H9 (cell line): ENCODE data around the gene VRK2. TPM values are rescaled to one million over a fixed set of nuclear protein-coding genes. Genes with fewer than 3 reads are reported as not detected.

Experiments
- DNase-seq: peaks from one replicate; pipeline ENCODE4 v3.0.0-alpha.2; 2017
- H2AFZ ChIP-seq: one replicate; pipeline ENCODE4 v1.6.1; 2013; ENCODE audit warnings: mild to moderate bottlenecking, low read length, control low read depth, moderate library complexity
- H2AK5ac ChIP-seq: 2 replicates; pipeline ENCODE4 v1.6.1; 2013; ENCODE audit warnings: low read length, control low read depth, mixed read lengths; ENCODE audit not compliant: insufficient read length
- H2BK120ac ChIP-seq: one replicate; pipeline ENCODE4 v1.6.1; 2013; ENCODE audit warnings: low read depth, mild to moderate bottlenecking, low read length, control low read depth, inconsistent platforms; ENCODE audit not compliant: poor library complexity, severe bottlenecking
- H2BK12ac ChIP-seq: 2 replicates; pipeline ENCODE4 v1.6.1; 2013; ENCODE audit warnings: low read length, control low read depth, mixed read lengths, low read depth; ENCODE audit not compliant: insufficient read length
- H2BK15ac ChIP-seq: 2 replicates; pipeline ENCODE4 v1.6.1; 2013; ENCODE audit warnings: low read depth, low read length, control low read depth
- H2BK20ac ChIP-seq: one replicate; pipeline ENCODE4 v1.6.1; 2013; ENCODE audit warnings: low read depth, mild to moderate bottlenecking, low read length, control low read depth, inconsistent platforms; ENCODE audit not compliant: poor library complexity, severe bottlenecking
- H2BK5ac ChIP-seq: 2 replicates; pipeline ENCODE4 v1.6.1; 2013; ENCODE audit warnings: low read length, control low read depth, mixed read lengths; ENCODE audit not compliant: insufficient read length
- H3K14ac ChIP-seq: 2 replicates; pipeline ENCODE4 v1.6.1; 2013; ENCODE audit warnings: low read length, control low read depth; ENCODE audit not compliant: insufficient read depth
- H3K18ac ChIP-seq: 2 replicates; pipeline ENCODE4 v1.6.1; 2013; ENCODE audit warnings: low read depth, mild to moderate bottlenecking, mixed read lengths, low read length, control low read depth; ENCODE audit not compliant: insufficient read length
- H3K23ac ChIP-seq: 2 replicates; pipeline ENCODE4 v1.6.1; 2013; ENCODE audit warnings: low read length, control low read depth, mixed read lengths, low read depth; ENCODE audit not compliant: insufficient read length
- H3K23me2 ChIP-seq: 2 replicates; pipeline ENCODE4 v1.6.1; 2013; ENCODE audit warnings: low read depth, mild to moderate bottlenecking, mixed read lengths, low read length, control low read depth; ENCODE audit not compliant: insufficient read length, poor library complexity, severe bottlenecking
- H3K27ac ChIP-seq: 2 replicates; pipeline ENCODE4 v1.5.1; 2013; ENCODE audit warnings: low read length, control low read depth, mixed read lengths, low read depth; ENCODE audit not compliant: insufficient read length
- H3K27me3 ChIP-seq: 2 replicates; pipeline ENCODE4 v1.6.1; 2013; ENCODE audit warnings: low read length, control low read depth, inconsistent platforms; ENCODE audit not compliant: insufficient read depth
- H3K4ac ChIP-seq: 2 replicates; pipeline ENCODE4 v1.6.1; 2013; ENCODE audit warnings: low read depth, mild to moderate bottlenecking, control low read depth, inconsistent platforms, low read length, moderate library complexity
- H3K4me1 ChIP-seq: 2 replicates; pipeline ENCODE4 v1.6.1; 2013; ENCODE audit warnings: low read length, control low read depth, inconsistent platforms; ENCODE audit not compliant: insufficient read depth
- H3K4me2 ChIP-seq: 2 replicates; pipeline ENCODE4 v1.6.1; 2013; ENCODE audit warnings: low read length, control low read depth, mixed read lengths; ENCODE audit not compliant: insufficient read length, insufficient read depth
- H3K56ac ChIP-seq: 2 replicates; pipeline ENCODE4 v1.6.1; 2013; ENCODE audit warnings: low read depth, mild to moderate bottlenecking, mixed read lengths, low read length, control low read depth; ENCODE audit not compliant: insufficient read length
- H3K79me1 ChIP-seq: 2 replicates; pipeline ENCODE4 v1.6.1; 2013; ENCODE audit warnings: low read depth, mild to moderate bottlenecking, moderate library complexity, low read length, control low read depth, inconsistent platforms; ENCODE audit not compliant: insufficient read depth, poor library complexity, severe bottlenecking
- H3K79me2 ChIP-seq: 2 replicates; pipeline ENCODE4 v1.6.1; 2013; ENCODE audit warnings: low read length, control low read depth, inconsistent platforms; ENCODE audit not compliant: insufficient read depth
- H3K9ac ChIP-seq: 2 replicates; pipeline ENCODE4 v1.6.1; 2013; ENCODE audit warnings: low read length, control low read depth, mixed read lengths; ENCODE audit not compliant: insufficient read length; ENCODE audit errors: extremely low read depth
- H3K9me3 ChIP-seq: one replicate; pipeline ENCODE4 v1.6.1; 2013; ENCODE audit warnings: low read depth, low read length, inconsistent platforms; ENCODE audit not compliant: control insufficient read depth
- H3T11ph ChIP-seq: one replicate; pipeline ENCODE4 v1.6.1; 2013; ENCODE audit warnings: mild to moderate bottlenecking, low read length, control low read depth, inconsistent platforms
- H4K20me1 ChIP-seq: one replicate; pipeline ENCODE4 v1.6.1; 2013; ENCODE audit not compliant: control insufficient read depth, insufficient read length, insufficient read depth
- H4K5ac ChIP-seq: 2 replicates; pipeline ENCODE4 v1.6.1; 2013; ENCODE audit warnings: low read depth, mild to moderate bottlenecking, mixed read lengths, low read length, control low read depth; ENCODE audit not compliant: insufficient read length
- H4K8ac ChIP-seq: replicated peaks from 2 replicates; pipeline ENCODE4 v1.6.1; 2013; ENCODE audit warnings: low read length, control low read depth, mixed read lengths, low read depth; ENCODE audit not compliant: insufficient read length
- H4K91ac ChIP-seq: 2 replicates; pipeline ENCODE4 v1.6.1; 2013; ENCODE audit warnings: low read depth, mild to moderate bottlenecking, moderate library complexity, mixed read lengths, low read length, control low read depth; ENCODE audit not compliant: insufficient read length
- H3K27ac Mint-ChIP-seq, 3 experiments: 2 replicates in 2 of 3; 3 replicates in 1 of 3; pipeline ENCODE4 v1.8.0; 2020 to 2021; ENCODE audit warnings: mixed read lengths in 3 of 3, mild to moderate bottlenecking in 1 of 3, moderate library complexity in 1 of 3
- H3K27me3 Mint-ChIP-seq: 2 replicates; pipeline ENCODE4 v1.8.0; 2021; ENCODE audit warnings: low read depth, mild to moderate bottlenecking, moderate library complexity, mixed read lengths
- H3K36me3 Mint-ChIP-seq, 3 experiments: 2 replicates in 2 of 3; 3 replicates in 1 of 3; pipeline ENCODE4 v1.8.0; 2020 to 2021; ENCODE audit warnings: low read depth in 3 of 3, mixed read lengths in 3 of 3; ENCODE audit not compliant: insufficient read depth in 1 of 3
- H3K4me1 Mint-ChIP-seq, 2 experiments: 2 replicates each; pipeline ENCODE4 v1.8.0; 2020; ENCODE audit warnings: mixed read lengths in 2 of 2
- H3K4me3 Mint-ChIP-seq, 2 experiments: 2 replicates in 1 of 2; 3 replicates in 1 of 2; pipeline ENCODE4 v1.8.0; 2020 to 2021; ENCODE audit warnings: mild to moderate bottlenecking in 2 of 2, mixed read lengths in 2 of 2, moderate library complexity in 1 of 2
- H3K9me3 Mint-ChIP-seq, 2 experiments: 2 replicates in 1 of 2; 3 replicates in 1 of 2; pipeline ENCODE4 v1.8.0; 2020; ENCODE audit warnings: mild to moderate bottlenecking in 2 of 2, mixed read lengths in 2 of 2, moderate library complexity in 1 of 2
- CTCF ChIP-seq: fragments of 200-600 bp; sonication (generic); conservative IDR thresholded peaks from 3 replicates; pipeline ENCODE4 v1.8.0; 2021; ENCODE audit warnings: antibody characterized with exemption, mild to moderate bottlenecking
- WGBS: extraction: QIAGEN DNeasy Blood & Tissue Kit; methylation state at CpG from one replicate; pipeline ENCODE4 v1.1.7; 2013; ENCODE audit warnings: missing lambda C conversion rate, low lambda C conversion rate, mixed read lengths; ENCODE audit not compliant: insufficient read length; ENCODE audit errors: extremely low coverage; 5-methylcytosine and 5-hydroxymethylcytosine counted together
- total RNA-seq: library from RNA; stranded (reverse); gene quantifications from 2 replicates; pipeline ENCODE4 v1.2.1, GENCODE V29; 2021

VRK2 gene
- total RNA-seq, 1 experiment from 2014 or later, result 23.8 TPM

DNA sequence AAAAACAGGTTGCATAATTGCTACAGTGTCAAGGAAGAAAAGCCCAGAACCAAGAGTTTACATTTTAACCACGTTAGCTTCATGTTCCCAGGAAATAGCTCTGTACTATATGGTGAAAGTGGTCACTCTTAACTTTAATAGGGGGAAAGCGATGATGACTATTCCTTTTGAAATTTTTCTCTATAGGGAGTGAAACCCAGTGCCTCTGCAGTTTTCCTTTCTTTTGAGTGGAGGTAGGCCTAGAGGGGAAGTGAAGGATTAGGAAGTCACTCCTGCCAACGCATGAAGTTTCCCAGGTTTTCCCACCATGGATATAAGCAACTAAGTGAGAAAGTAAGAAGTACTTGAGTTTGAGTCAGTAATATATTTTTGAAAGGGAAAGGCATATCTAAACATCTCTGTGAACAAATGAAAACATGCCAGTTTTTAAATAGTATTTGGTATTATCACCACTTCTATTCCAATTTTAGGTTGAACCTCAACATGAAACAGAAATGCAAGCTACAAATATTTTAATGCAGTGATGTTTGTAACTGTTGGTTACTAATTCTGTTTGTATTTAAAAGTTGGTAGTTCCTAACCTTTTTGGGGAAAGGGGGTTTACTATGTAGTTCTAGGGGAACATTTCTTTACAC is 91.9 kb downstream of the VRK2 start:
- no peak overlapping the region for H4K91ac ChIP-seq
- no peak for TF ChIP-seq CTCF
- H3K27ac Mint-ChIP-seq, result peak overlapping the region in 2 of 3 experiments; percentile 13 to 76; a peak in 3 of 7 replicates

More for the DNA sequence above, 91.9 kb downstream of the VRK2 start:
- Histone ChIP-seq H2AK5ac (no peak overlapping the region), H4K5ac (no peak overlapping the region), H3K23ac (no peak overlapping the region), H3K9me3 (no peaks in the 10 kb centered on the region), H2BK5ac (no peak overlapping the region), H3K18ac (no peak overlapping the region), H3K14ac (no peak overlapping the region), H2BK12ac (no peak overlapping the region), H3K27me3 (no peaks in the 10 kb centered on the region), H3K4me1 (no peaks in the 10 kb centered on the region), H3K27ac (no peak overlapping the region), H3K79me2 (no peaks in the 10 kb centered on the region), H4K8ac (no peak overlapping the region), H3T11ph (no peak overlapping the region), H4K20me1 (no peaks in the 10 kb centered on the region), H2BK120ac (no peak overlapping the region), H3K79me1 (no peaks in the 10 kb centered on the region), H2BK15ac (no peak overlapping the region), H3K23me2 (no peaks in the 10 kb centered on the region), H3K4me2 (no peak overlapping the region), H2AFZ (no peak overlapping the region), H3K56ac (no peak overlapping the region), H3K9ac (no peak overlapping the region), H3K4ac (no peak overlapping the region), H2BK20ac (no peak overlapping the region)
- Mint-ChIP-seq H3K9me3 (no peaks in the 10 kb centered on the region), H3K36me3 (peaks cover 5 to 7% (median 6%) of the 10 kb centered on the region in 3 experiments; a peak in 5 of 7 replicates), H3K4me3 (no peak overlapping the region), H3K4me1 (peaks cover 7 to 10% of the 10 kb centered on the region in 2 experiments; a peak in 3 of 4 replicates), H3K27me3 (no peaks in the 10 kb centered on the region)
- no CpG with 5 or more reads among the region's 3 CpGs for WGBS
- DNase-seq, result no peak
